Ishikawa (cell line): Measurements from ENCODE around the gene THSD7A.

ENCODE experiments used
- EGR1 ChIP-seq: IDR thresholded peaks from 2 replicates; pipeline ENCODE4 v1.6.1; 2012
- EP300 ChIP-seq: IDR thresholded peaks from 2 replicates; pipeline ENCODE4 v1.6.1; 2012; ENCODE audit warnings: borderline replicate concordance
- FOXM1 ChIP-seq: IDR thresholded peaks from 2 replicates; pipeline ENCODE4 v1.6.1; 2012; ENCODE audit warnings: low read depth, borderline replicate concordance

GRCh38 chr7:11650030-11650429 is 182.0 kb downstream of the THSD7A start:
- TF ChIP-seq EGR1 = no peak
- TF ChIP-seq FOXM1 = no peak
- no peak for TF ChIP-seq EP300
